ENCODE measurements around the gene PCBP4. TPM values are rescaled to one million over a fixed set of nuclear protein-coding genes. Genes with fewer than 3 reads are reported as not detected.

PCBP4 gene
- 10 to 100 TPM; 11.7 to 46.0 (median 18.9) TPM for polyA plus RNA-seq

DNA sequence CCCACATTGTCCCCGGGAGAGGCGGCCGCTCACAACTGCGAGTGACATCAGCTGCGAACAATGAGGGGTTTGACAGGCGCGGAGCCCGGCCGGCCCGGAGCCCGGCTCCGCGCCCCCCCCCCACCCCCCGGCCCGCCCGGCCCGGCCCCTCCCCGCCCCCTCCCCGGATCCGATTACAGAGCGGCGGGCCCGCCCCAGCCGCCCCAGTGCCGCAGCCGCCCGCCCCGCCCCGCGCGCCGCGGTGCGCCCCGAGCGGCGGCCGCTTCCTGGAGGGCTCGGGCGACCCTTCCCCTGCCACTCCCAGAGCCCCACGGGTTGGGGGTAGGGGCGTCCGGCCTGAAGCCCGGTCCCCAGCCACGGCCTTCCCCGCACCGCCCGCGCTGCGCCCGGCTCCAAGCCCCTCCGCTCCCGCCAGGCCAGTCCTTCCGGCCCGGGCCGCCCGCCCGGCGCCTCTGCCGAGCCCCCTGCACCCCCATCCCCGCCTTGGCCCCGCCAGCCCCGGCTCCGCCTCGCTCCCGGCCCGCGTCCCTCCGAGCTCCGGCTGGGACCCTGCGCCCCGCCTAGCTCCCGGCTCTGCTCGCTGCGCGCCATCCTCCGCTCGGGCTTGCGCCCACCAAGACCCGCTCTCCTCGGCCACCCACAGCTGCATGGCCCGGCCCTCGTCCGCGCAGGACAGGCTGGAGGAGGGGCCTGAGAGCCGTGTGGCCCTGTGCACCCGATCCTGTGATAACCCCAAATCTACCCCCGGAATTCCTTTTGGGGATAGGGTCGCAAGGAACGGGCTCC, at the start of gene PCBP4:
PCBP4 (minus strand) TSS at position 71 of the 786 bp plus-strand sequence. CDS start 6,214 bp downstream, outside the sequence.
- 1% methylated on average over 43 to 78 of the region's 90 CpGs for WGBS, 3 donors
- H3K27ac ChIP-seq (ENCODE audit: low read depth, low read length), result no peak within 1 kb of the TSS

DNA sequence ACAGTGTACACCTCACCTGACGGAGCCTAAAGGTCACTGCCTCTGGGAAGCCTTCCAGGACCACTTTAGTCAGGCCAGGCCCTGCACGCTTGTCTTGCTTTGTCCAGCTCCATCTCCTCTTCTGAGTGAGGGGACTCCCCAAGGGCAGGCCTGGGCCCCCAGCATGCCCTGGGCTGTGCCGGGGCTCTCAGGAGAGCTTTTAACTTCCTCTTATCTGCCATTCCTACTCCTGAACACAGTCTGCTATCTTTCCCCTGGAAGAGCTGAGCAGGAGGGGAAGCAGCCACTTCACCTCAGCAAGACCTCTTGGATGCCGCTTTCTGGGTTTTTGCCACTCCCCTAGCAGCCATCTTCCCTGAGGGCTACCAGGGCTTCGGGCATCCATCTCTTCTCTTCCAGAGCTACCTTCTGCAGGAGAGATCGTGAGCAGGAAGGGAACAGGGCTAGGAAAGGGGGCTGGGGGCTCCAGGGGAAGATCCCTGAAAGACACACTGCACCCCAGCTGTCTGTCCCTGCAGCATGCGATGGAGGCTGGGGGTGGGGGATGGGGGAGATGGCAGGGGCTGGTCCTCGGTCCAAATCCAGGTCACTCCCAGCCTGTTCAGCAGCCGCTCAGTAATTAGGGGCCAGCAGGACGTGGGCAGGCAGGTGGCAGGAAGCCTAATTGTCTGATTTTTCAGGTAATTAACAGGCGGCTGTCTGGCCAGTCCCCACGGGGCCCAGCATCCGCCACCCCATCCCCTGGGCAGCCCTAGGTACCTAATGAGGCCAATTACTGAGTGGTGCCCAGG, 48.4 kb upstream of the PCBP4 start:
- H3K27ac ChIP-seq (ENCODE audit: low read depth, low read length), result no peak overlapping the region

DNA sequence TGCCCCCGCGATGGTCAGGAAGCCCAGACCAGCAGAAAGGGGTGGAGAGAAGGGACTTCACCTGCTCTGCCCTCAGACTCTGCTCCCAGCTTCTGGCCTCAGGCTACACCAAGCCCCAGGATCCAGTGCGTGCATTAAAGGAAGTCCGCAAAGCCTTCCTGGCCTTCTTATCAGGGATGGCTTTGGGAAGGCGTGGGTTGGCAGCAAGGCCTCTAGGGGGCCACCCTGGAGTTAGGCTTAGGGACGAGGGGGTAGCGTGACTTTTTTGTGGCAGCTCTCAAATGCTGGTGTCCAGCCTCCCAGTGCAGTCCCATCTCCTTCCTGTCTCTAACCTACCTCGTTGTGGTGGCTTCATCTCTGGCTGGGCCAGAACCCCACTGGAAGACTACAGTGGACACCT, 47.4 kb upstream of the PCBP4 start:
- H3K27ac ChIP-seq (ENCODE audit: low read depth, low read length), result no peak overlapping the region
- WGBS, 3 donors, result 79 to 83% (median 80%) methylated on average over 8 of the region's 8 CpGs

More for the DNA sequence above, 48.4 kb upstream of the PCBP4 start:
- WGBS, 3 donors, result 75 to 83% (median 83%) methylated on average over 13 of the region's 13 CpGs

DNA sequence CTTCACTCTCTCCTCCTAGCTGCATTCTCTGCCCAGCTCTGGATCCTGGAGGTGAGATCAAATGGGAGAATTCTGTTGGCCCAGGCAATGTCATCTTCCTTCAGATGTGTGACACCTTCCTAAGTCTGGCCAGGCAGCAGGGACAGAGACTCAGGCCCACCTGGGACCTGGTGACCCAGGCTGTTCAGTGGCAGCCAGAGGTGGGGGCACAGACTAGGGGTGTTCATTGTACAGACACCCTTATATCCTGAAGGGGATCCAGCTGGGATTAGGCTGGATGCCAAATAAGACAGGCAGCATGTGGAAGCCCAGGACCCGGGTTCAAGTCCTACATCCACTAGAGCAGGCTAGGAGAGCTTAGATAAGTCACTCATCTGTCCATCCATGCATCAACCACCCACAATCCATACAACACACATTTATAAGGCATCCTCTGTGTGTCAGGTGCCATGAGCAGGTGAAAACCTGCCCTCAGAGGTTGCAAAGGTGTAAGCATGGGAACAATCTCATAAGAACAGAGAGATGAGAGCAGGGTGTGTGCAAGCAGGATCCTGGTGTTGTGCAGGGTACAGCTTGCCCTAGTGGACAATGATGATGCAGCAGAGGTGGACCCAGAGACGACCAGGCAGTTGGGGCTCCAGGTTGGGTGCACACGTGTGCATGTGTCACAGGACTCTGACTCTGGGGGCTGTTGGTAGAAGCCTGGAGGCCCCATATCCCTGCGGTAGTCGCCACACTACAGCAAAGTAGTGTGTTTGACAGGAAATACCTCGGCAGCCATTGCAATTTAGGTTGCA, 46.7 kb upstream of the PCBP4 start:
- WGBS, 3 donors, result 77 to 91% (median 88%) methylated on average over 6 of the region's 6 CpGs
- H3K27ac ChIP-seq (ENCODE audit: low read depth, low read length), result no peak overlapping the region

DNA sequence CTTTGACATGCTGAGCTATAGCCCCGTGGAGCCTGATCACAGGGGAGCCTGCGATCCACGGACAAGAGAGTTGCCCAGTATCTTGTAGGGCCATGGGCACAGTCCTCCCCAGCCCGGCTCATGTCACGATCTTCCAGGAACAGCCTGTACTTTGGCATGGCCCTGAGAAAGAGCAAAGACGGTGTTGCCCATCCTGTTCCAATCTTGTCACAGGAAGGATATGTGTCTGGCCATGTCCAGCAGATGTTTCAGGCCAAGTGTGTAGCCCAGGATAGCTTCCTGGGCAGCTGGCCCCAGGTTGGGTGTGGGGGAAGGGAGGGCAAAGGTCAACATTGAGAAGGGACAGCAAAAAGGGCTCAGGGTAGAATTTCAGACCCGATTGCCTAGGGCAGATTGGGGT, 45.4 kb upstream of the PCBP4 start:
- WGBS, 3 donors, result 54 to 70% (median 69%) methylated on average over 7 of the region's 7 CpGs
- no peak overlapping the region for H3K27ac ChIP-seq (ENCODE audit: low read depth, low read length)

DNA sequence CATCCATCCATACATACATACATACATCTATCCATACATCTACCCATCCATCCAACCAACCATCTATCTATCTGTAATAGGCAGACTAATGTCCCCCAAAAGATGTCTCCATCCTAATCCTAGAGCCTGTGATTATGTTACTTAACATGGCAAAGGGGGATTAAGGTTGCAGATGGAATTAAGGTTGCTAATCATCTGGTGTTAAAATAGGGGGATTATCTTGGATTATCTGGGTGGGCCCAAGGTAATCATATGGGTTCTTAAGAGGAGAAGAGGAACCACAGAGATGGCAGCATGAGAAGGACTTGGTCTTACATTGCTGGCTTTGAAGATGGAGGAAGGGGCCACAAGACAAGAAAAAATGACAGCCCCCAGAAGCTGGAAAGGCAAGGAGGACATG, 43.2 kb upstream of the PCBP4 start:
- no peak overlapping the region for H3K27ac ChIP-seq (ENCODE audit: low read depth, low read length)

DNA sequence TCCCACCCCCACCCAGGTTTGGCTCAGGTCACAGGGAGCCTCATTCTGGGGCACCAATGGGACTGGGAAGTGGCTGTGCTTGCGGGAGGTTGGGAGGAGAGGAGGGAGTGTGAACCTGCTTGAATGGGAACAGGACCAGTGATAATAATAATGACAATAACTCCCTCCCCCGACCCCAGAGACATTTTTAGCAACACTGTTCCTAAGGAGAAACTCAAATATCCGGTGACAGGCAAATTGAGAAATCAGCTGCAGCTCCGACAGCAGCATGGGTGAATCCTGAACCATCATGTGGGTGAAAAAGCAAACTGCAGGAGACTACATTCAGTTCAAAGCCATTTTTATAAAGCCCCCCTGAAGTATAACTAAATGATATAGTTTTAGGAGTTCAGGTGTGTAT, 40.0 kb upstream of the PCBP4 start:
- WGBS, 3 donors, result 35 to 75% (median 61%) methylated on average over 4 of the region's 4 CpGs
- no peak overlapping the region for H3K27ac ChIP-seq (ENCODE audit: low read depth, low read length)

DNA sequence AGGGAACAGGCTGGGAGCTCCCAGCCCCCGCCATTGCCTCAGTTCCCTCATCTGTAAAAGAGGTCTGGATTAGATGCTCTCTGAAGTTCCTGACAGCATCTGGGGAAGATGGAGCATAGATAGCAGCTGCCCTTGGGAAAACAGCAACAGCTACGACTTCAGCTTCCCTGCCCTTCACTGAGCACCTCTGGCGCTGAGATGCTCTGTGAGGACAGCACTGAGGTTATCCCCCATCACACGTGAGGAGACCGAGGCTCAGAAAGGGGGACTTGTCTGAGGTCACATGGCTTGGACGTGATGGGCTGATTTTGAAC, 39.5 kb upstream of the PCBP4 start:
- WGBS, 3 donors, result 78 to 85% (median 83%) methylated on average over 6 of the region's 6 CpGs
- no peak overlapping the region for H3K27ac ChIP-seq (ENCODE audit: low read depth, low read length)

DNA sequence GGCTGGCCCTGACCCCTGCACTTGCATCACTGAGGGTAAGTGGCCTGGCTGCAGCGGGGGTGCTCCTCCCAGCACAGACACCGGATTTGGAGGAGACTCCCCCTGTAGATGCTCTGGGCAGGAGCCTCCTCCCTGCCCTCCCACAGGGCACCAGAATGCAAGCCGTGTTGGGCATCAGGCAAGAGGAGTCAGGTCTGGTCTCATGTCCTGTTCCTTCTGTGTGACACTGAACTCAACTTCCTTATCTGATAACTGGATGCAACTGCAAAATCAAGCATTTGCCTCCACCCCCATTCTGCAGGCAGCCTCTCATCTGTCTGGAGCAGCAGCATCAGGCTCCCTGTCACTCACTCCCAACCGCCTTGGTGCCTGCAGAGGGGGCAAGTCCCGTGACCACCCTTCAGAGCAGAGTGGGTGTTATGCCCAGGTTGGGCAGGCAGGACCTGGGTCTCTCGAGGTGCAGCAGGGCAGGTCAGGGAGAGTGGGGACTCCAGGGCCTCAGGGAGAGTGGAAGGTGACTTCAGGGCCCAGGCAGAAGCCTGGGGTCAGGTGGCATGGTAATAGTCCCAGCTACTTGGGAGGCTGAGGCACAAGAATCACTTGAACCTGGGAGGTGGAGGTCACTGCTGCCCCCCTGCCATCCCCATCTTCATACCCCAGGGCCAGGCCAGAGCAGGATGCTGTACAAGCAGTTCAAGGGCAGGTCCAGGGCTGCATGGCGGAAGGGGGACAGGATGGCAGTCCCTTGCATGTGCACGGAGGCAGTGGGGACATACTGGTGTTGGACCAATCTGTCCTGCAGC, 39.0 kb upstream of the PCBP4 start:
- no peak overlapping the region for H3K27ac ChIP-seq (ENCODE audit: low read depth, low read length)
- 41 to 56% (median 50%) methylated on average over 8 of the region's 8 CpGs for WGBS, 3 donors

DNA sequence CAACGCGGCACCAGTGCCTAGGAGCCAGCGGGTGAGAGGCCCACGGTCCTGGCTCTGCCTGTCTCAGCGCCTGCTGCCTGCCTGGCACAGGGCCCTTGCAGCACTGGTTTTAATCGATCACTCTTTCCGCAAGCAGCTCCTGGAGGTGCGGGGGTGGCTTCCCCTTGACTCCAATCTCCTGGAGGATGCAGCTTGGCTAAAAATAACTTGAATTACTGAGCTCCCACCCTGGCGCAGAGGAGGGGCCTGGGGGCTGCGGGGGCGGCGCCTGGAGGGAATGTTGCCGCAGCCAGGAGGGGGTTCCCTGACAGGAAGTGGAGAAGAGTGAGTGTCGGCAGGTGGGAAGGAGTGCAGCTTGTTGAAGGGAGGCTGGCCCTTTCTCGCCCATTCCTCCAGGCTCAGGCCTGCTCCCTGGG, 38.3 kb upstream of the PCBP4 start:
- WGBS, 3 donors, result 7 to 10% (median 9%) methylated on average over 15 of the region's 15 CpGs
- H3K27ac ChIP-seq (ENCODE audit: low read depth, low read length), result no peak overlapping the region

DNA sequence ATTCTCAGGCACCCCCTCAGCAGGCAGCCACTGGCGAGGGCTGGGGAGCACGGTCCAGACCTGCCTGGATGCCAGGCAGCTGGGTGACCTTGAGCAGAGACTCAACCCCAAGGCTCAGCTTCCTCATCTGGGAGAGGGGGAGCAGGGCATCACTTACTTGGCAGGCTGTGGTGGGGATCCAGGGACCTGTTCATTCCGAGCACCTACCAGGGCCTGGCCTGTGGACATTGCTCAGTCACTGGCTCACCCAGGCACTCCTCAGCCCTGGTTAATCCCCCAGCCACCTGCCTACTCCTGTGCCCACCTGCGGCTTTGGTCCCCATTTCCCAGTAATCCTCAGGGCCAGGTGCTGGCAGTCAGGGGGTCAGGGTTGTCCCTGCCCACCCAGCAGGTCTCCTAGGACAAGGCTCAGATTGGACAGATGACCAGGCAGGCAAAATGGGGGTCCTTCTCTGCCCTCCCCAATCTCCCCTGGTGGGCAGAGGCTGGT, 37.7 kb upstream of the PCBP4 start:
- no peak overlapping the region for H3K27ac ChIP-seq (ENCODE audit: low read depth, low read length)
- 81 to 89% (median 89%) methylated on average over 4 of the region's 4 CpGs for WGBS, 3 donors

DNA sequence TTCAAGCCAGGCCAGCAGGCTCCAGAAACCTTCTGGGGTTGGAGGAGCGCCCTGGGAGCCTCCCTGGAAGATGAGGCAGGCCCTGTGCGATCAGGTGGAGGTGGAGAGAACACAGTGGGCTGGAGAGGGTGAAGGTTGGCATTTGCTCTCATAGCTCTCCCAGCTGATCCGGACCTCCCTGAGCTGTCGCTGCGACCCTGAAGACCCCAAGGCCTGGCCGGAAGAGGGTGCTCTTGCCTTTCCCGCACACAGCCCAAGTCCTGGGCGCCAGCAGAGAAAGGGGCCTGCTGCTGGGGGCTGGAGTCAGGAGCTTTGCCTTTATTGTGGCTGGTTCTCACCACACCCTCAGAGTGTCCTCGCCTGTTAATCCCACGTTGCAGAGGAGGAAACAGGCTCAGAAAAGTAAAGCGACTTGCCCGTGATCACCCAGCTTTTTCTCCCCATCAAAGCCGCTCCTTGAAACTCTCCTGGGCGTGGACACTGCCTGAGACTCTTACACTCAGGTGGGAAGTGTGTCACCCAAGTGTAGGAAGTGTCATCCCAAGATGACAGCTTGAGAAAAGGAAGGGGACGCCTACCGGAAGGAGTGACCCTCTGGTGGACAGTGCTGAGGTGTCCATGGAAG, 37.0 kb upstream of the PCBP4 start:
- WGBS, 3 donors, result 60 to 69% (median 64%) methylated on average over 16 of the region's 16 CpGs
- H3K27ac ChIP-seq (ENCODE audit: low read depth, low read length), result no peak overlapping the region

DNA sequence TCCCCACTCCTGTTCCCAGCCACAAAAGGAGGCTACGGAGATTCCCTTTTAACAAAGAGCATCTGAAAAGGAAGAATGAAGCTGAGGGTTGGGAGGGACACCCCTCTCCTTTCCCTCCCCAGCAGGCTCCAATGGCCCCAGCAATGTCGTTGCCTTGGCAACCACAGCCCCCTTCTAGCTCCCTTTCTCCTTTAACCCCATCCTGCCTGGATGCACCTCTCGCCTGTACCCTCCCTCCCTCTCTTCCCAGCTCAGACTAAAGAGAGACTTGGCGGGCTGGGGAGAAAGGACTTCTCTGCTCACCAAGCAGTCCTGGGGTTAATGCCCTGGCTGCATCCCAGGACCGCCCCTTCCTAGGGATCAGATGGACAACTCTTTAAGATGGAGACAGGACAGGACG, 35.5 kb upstream of the PCBP4 start:
- no peak overlapping the region for H3K27ac ChIP-seq (ENCODE audit: low read depth, low read length)
- WGBS, 3 donors, result 73 to 78% (median 75%) methylated on average over 6 of the region's 6 CpGs

DNA sequence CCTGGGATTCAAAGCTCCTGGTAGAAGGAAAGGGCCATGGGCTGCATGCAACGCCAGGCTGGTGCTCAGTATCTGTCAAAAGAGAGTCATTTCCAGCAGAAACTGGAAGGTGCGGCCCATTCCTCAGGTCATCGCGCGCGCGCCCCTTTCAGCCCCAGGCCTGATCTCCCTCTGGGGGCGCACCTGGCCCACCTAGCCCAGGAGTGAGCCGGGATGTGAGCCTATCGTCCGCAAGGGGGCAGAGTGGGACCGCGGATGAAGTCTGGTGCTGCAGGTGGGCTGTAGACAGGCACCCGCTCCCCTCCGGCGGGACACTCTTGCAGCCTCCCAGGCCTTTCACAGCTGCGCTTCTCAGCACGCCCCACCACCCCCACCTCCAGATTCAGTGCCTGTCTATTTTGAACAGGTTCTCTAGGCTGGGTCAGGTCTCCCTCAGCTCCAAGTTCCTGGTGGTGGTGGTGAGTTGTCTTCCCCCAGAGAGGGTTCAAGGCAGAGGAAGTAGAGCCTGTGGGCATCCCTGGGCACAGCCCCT, 34.3 kb upstream of the PCBP4 start:
- 2 to 3% (median 2%) methylated on average over 18 of the region's 18 CpGs for WGBS, 3 donors

DNA sequence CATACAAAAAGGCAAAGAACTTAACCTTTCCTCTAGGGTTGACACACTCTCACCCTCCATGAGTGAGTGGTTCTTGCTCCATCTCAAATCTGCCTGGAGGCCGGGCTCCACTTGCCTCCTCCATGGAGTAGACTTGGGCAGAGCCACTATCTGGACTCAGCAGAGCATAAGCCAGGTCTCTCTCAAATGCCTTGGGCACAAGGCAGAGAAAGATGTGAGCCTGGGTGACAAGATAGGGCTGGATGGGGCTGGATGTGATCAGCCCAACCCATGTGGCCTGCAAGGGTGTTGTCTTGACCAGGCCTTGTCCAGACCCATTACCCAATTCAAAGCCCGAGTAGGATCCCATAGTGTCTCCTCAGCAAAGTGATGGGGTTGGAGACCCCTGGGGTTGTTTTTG, 32.6 kb upstream of the PCBP4 start:
- no peak overlapping the region for H3K27ac ChIP-seq (ENCODE audit: low read depth, low read length)
- WGBS, 3 donors, result 71 to 86% (median 79%) methylated on average over 2 of the region's 2 CpGs

More for the DNA sequence above, 34.3 kb upstream of the PCBP4 start:
- no peak overlapping the region for H3K27ac ChIP-seq (ENCODE audit: low read depth, low read length)

DNA sequence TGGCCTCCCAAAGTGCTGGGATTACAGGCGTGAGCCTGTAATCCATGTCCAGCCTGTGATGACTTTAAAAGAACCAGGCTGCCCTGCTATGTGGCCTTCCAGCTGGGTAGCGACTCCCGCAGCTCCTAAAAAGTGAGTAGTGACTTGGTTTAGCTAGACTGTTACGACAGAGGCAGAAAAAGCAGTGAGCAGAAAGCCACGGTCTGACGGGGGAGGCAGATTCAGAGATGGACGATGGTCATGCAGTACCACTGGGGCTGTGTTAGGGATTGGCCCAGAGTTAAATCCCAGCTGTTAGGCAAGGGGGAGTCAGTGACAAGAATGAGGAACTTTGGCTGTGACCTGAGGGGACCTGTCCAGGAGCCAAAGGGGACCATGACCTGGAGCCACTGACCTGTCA, 31.5 kb upstream of the PCBP4 start:
- WGBS, 3 donors, result 71 to 82% (median 79%) methylated on average over 7 of the region's 7 CpGs
- no peak overlapping the region for H3K27ac ChIP-seq (ENCODE audit: low read depth, low read length)

DNA sequence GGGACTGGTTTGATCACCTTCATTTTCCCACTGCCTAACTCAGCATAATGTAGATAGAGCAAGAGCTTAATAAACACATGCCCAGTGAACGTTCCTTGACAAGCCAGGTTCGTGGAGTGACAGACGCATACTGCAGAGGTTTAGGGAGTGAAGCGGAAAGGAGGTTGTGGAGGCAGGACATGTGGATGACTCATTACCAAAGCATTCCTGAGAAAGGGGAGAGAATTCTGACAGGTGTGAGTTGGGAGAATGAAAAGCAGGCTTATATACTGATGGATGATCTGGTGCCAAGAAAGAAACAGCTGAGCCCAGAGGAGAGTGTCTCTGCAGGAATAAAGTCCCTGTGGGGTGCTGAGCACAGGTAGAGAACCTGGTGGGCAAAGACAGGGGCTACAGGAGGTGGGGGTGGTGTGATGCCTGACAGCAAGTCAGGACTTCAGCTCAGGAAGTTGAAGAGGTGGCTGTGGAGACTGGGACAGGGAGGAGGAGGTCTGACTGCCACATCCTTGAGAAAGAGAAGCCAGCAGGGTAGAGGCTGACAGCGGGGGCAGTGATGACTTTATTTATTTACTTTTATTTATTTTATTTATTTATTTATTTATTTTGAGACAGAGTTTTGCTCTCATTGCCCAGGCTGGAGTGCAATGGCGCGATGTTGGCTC, 30.8 kb upstream of the PCBP4 start:
- WGBS, 3 donors, result 36 to 66% (median 63%) methylated on average over 7 of the region's 7 CpGs
- H3K27ac ChIP-seq (ENCODE audit: low read depth, low read length), result no peak overlapping the region
